HG02759 (cell line): ENCODE data around the gene KIF25.
"Not testable (repeated sequence)": the region's sequence is repeated elsewhere in the genome, so short reads cannot be mapped to it uniquely, and the experiment has no call there.

ENCODE experiments used
- ATAC-seq: cut with Tn5 transposase; IDR thresholded peaks from one replicate; pipeline ENCODE4 v1.9.1; 2021; ENCODE audit warnings: mild to moderate bottlenecking, moderate library complexity; ENCODE audit not compliant: unreplicated experiment

The KIF25 gene

DNA sequence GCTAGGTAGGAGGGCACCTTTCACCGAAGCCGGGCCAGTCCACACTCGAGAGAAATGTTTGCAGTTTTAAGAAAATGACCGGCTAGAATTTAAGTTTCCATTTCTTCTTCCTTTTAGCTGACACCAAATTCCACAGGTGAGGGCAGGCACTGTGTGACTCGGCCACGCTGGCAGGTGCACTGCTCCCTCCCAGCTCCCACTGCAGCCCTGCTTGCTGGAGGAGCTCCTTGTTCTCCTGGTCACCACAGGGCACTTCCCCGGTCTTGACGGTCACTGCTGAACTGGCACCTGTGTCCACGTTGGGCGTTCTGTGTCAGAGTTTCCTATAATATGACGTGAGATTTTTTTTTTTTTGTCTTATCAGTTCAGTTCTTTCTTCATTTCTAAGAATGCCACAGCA is 3.6 kb upstream of the KIF25 start:
- ATAC-seq = no peak

GRCh38 chr6:167995302-167995701 is 2.2 kb upstream of the KIF25 start:
- no peak for ATAC-seq

- ATAC-seq = no peak
Measured at GRCh38 chr6:167995731-167996151, 1.7 kb upstream of the KIF25 start.

GRCh38 chr6:167996424-167997199 is 859 bp upstream of the KIF25 start:
- ATAC-seq = no peak

- no peak for ATAC-seq
Measured at GRCh38 chr6:167998215-167998614, 744 bp downstream of the KIF25 start.

DNA sequence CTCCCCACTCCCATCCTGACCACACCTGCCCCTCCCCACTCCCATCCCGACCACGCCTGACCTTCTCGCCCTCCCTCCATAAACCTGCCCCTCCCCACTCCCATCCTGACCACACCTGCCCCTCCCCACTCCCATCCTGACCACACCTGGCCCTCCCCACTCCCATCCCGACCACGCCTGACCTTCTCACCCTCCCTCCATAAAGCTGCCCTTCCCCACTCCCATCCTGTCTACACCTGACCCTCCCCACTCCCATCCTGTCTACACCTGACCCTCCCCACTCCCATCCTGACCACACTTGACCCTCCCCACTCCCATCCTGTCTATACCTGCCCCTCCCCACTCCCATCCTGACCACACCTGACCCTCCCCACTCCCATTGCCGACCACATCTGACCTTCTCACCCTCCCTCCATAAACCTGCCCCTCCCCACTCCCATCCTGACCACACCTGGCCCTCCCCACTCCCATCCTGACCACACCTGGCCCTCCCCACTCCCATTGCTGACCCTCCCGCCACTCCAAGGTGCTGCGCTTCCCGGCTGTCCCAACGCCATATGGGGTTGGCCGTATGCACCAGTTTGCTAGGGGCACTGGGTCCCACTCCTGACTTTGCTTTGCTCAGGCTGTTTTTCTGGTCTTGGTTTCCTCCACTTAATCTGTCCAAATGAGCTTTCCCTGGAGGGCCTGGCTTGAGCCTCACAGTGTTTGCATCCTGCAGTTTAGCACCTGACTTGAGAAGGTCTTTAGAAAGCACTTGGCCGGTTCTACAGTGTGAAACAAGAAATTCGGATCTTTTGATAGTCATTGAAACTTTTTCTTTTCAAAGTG is 2.9 kb downstream of the KIF25 start:
- ATAC-seq = no peak

GRCh38 chr6:168001029-168001332 is 3.5 kb downstream of the KIF25 start:
- ATAC-seq = no peak

DNA sequence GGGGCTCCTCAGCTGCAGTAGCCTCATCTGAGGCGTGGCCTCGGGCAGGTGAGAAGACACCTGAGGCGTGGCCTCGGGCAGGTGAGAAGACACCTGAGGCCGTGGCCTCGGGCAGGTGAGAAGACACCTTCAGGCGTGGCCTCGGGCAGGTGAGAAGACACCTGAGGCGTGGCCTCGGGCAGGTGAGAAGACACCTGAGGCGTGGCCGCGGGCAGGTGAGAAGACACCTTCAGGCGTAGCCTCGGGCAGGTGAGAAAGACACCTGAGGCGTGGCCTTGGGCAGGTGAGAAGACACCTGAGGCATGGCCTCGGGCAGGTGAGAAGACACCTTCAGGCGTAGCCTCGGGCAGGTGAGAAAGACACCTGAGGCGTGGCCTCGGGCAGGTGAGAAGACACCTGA is 4.0 kb downstream of the KIF25 start:
- not testable (repeated sequence) for ATAC-seq

DNA sequence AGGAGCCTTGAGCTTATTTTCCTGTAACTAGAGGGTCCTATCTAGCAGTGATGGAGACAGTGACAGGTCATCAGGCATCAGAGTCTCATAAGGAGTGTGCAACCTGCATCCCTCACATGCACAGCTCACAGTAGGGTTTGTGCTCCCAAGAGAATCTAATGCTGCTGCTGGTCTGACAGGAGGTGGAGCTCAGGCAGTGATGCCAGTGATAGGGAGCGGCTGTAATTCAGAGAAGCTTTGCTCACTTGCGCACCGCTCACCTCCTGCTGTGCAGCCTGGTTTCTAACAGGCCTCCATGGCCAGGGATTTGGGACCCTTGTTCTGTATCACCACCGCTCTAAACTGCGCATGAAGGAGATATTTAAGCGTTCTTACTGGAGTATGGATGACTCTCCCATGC is 5.3 kb downstream of the KIF25 start:
- no peak for ATAC-seq

DNA sequence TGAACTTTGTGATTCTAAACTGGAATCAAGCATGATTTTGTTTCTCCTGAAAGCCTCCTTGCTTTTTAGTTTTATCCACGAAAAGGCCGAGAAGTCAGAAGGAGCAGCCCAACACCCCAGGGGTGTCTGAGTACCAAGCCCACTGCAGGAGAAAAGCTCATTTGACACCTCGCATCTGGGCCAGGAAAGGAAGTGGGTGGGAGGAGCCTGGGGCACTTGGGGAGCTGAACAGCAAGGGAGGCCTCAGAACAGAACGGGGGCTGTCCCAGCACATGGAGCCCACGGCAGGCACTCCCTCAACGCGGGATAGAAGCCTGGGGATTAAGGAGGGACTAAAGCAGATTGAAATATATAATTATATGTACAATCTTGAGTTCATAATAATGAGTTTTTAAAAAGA is 6.6 kb downstream of the KIF25 start:
- no peak for ATAC-seq

- ATAC-seq = no peak
Measured at GRCh38 chr6:168004945-168005344, 7.5 kb downstream of the KIF25 start.

GRCh38 chr6:168005796-168006195 is 8.3 kb downstream of the KIF25 start:
- ATAC-seq = no peak

DNA sequence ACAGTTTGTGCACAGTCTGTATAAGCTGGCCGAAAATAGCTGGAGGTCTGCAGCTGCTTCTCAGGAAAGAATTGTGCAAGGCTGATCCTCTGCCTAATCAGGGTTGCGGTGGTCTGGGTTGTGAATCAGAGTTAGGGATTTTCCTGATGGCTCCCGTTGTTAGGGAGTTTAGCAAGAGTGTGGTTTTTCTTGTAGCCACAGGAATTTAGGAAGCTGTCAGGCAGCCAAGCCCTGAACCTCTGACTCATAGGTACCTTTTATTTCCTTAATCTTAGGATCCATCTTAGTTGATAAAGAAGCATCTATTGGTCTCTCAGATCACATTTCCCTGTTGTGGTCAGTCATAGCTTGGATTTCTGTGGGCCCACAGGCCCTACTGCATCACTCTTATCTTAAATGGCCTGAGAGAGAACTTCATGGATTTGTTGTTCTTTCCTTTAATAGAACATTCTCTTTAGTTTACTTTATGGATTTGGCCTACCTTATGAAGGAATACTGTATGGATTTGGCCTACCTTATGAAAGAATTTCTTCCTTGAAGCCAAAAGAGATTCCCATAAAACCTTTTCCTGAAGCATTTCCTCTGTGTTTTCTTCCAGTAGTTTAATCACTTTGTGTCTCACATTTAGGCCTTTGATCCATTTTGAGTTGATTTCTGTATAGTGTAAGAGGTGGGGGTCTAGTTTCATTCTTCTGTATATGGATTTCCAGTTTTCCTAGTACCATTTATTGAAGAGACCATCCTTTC is 10.3 kb downstream of the KIF25 start:
- no peak for ATAC-seq

GRCh38 chr6:168009331-168009730 is 11.9 kb downstream of the KIF25 start:
- no peak for ATAC-seq

DNA sequence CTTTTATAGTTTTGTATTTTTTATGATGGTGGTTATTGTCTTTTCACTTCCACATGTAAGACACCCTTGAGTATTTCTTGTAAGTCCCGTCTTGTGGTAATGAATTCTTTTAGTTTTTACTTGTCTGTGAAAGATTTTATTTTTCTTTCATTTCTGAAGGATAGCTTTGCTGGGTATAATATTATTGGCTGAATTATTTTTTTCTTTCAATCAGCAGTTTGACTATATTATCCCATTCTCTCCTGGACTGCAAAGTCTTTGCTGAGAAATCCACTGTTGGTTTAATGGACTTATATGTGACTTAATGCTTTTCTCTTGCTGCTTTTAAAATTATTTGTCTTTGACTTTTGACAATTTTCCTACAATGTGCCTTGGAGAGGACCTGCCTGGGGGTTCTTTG is 13.8 kb downstream of the KIF25 start:
- ATAC-seq = no peak

- ATAC-seq = no peak
Measured at GRCh38 chr6:168012431-168013249, 15.2 kb downstream of the KIF25 start.

GRCh38 chr6:168013250-168013915 is 15.9 kb downstream of the KIF25 start:
- ATAC-seq = no peak

GRCh38 chr6:168014428-168014827 is 17.0 kb downstream of the KIF25 start:
- ATAC-seq = no peak

GRCh38 chr6:168015009-168015408 is 17.5 kb downstream of the KIF25 start:
- ATAC-seq = no peak

GRCh38 chr6:168015482-168016175 is 18.2 kb downstream of the KIF25 start:
- ATAC-seq = no peak
